GM12801 (cell line): ENCODE results near the gene TEAD1.

Source experiments
- TF ChIP-seq, protein P1 (sequence below): IDR thresholded peaks from one replicate; pipeline ENCODE4 v1.5.1; 2011; ENCODE audit warnings: control low read depth; ENCODE audit not compliant: insufficient read length; ENCODE audit errors: extremely low read depth

TEAD1 gene

GRCh38 chr11:12827369-12827768 is 153.1 kb downstream of the TEAD1 start:
- TF ChIP-seq, protein P1, sequence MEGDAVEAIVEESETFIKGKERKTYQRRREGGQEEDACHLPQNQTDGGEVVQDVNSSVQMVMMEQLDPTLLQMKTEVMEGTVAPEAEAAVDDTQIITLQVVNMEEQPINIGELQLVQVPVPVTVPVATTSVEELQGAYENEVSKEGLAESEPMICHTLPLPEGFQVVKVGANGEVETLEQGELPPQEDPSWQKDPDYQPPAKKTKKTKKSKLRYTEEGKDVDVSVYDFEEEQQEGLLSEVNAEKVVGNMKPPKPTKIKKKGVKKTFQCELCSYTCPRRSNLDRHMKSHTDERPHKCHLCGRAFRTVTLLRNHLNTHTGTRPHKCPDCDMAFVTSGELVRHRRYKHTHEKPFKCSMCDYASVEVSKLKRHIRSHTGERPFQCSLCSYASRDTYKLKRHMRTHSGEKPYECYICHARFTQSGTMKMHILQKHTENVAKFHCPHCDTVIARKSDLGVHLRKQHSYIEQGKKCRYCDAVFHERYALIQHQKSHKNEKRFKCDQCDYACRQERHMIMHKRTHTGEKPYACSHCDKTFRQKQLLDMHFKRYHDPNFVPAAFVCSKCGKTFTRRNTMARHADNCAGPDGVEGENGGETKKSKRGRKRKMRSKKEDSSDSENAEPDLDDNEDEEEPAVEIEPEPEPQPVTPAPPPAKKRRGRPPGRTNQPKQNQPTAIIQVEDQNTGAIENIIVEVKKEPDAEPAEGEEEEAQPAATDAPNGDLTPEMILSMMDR = no peak

DNA sequence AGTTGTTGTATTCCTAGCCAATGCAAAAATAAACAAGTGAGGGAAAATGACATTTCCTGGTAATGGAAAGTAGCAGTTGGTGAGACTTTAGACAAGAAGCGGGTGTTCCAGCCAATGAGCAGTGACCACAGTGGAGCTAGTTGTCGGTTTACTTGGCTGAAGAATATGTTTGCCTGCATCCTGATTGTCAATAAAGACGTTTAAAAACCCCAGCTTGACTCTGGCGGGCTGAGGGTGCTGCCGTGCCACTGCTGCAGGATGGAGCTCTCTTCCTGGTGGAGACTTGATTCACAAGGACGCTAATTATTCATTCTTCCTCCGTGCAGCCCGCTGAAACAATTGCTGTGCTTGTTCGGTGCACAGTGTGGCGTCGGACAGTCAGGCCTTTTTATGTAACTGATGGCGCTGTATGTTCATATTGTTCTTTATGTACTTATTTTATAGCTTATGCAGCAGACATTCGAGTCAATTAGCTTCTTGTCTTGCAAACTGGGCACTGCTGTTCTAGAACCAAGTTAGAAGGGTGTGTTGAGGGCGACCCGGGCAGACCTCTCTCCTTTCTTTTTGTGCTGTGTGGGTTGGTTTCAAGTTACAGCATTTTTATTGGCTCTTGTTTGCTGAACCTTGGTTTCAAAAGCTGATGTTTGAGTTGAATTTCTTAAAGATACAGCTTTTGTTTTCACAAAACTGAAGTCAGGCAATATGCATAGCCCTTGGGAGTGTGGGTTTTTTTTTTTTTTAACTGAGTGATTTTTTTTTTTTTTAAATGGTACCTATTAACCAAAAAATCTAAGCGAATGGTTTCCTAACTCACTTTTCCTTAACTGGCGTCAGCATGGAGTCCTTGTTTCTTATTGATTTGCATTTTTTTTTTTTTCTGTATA is 153.9 kb downstream of the TEAD1 start:
- TF ChIP-seq, protein P1 = no peak

GRCh38 chr11:12829131-12829530 is 154.9 kb downstream of the TEAD1 start:
- TF ChIP-seq, protein P1 = no peak

DNA sequence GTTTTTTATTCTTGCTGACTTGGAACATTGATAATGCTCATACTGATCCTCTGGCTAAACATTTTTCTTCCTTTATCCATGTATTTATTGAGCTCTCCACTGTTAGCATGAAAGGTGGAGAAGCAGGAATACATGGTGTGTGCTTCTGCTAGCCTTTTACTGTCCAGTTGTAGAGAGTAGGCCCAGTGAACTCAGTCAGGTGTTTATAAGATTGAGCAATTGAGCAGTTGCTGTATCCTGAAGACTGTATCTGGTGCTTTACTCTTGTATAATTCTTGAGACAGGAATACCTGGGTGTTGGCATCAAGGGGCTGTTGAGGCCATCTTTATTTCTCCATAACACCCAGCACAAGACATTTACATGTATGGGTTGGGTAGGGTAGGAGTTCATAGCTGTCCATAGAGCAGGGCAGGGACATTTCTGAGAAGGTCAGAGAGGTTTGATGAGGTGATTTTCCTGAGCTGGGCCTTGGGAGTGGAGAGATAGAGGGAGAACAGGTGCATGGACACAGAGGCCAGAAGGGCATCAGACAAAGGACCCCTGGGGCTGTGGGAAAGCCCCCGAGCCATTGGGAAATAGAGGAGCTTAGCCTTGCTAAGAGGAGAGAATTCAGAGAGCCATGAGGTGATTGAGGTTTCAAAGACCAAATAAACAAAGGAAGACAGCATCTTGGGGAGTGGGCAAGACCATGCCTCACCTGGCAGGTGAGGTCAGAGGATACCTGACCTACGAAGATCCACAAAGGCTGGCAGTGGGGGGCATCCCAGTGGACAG is 155.5 kb downstream of the TEAD1 start:
- TF ChIP-seq, protein P1 = no peak

DNA sequence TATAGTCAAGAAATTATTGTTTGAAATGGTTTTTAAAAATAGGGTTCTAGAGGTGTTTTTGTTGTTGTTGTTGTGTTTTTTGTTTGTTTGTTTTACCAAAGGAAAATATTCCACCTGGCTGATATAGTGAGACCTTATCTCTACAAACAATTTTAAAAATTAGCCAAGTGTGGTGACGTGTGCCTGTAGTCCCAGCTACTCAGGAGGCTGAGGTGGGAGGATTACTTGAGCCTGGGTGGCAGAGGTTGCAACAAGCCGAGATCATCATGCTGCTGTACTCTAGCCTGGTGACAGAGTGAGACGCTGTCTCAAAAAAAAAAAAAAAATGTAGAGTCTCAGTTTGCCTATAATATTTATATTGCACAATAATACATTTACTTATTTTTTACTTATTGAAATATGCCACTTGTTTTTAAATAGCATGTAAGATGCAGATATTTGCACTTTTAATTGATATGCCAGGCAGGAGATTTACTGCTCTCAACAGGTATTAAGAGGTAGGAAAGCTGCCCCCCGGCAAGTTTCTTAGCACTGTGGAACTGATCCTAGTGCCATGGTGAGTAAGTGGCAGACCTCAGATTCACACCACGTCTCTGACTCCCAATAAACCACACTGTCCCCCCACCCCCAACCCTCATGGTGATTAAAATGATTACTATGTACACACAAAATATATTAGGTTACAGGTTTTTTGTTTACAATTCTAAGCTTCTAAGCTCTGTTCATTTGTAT is 157.4 kb downstream of the TEAD1 start:
- TF ChIP-seq, protein P1 = no peak

DNA sequence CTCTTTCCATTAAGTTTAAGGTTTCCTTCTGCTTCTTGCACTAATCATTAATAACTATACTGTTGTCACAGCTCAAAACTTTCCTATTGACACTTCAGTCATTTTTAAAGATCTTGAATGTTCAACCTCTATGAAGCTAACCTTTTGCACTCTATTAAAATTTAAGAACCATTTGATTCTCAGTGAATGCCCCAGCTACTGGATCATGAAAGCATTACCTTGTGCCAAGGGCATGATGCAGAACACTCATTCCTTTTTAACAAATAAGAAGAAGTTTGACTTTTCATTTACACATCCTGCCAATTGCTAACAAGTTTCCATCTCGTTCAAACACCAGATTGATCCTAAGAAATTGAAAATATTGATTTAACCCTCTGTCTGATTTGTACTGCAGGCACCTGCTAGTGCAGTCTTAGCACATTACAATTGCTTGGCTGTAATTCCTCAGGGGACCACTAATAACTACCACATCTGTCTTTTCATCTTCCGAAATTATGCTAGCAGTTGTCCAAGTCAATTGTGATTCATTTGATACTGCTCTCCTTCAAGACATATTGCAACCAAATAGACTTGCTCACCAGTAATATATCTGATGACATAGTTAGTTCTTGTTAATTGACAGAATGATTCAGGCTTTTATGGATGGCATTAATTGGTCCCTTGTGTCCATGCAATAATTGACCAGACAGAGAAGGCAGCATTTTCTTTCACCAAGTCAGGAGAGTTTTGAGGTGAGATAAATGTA is 158.4 kb downstream of the TEAD1 start:
- TF ChIP-seq, protein P1 = no peak
